RKO (cell line): ENCODE measurements around the gene CAMK2N1.
"Not testable (repeated sequence)": the region's sequence is repeated elsewhere in the genome, so short reads cannot be mapped to it uniquely, and the experiment has no call there.

ENCODE experiments used
- DNase-seq: peaks from one replicate; pipeline ENCODE4 v3.0.0-alpha.2; 2016; ENCODE audit warnings: low spot score

The CAMK2N1 gene

DNA sequence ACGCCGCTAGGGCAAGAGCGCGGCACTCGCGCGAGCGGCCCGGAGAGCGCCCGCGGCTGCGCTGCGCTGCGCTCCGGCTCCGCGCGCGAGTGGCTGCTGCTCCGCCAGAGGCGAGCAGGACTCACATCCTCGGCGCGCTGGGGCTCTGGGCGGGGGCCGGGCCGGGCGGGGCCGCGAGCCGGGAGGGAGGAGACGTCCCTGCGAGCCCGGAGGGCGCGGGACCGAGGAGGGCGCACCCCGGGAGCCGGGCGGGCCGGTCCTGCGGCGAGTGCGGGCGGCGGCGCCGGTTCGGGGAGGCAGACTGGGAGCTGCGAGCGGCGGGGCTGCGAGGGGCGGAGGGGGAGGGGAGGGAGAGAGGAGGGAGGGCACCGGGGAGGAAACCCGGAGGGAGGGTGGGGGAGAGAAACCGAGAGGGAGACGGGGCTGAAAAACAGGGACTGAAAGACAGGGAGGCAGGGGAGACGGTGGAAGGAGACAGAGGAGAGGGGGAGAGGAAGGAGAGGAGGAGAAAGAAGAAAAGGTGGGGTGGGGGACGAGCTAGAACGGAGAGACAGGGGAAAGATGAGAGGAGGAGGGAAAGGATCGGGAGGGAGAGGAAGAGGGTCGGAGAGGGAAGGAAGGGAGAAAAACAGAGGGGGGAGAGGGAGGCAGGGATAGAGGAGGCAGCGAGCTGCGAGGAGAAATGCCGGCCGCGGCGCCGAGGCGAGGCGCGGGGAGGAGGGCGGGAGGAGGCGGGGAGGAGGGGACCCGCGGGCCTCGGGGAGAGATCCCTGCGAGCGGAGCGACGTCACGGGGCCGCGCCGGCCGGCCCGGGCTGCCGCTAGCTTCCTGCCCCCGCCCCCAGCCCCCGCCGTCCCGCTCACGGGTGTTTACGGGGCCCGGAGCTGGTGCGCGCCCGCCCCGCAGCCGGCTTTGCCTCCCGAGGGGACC is at the start of gene CAMK2N1:
Gene CAMK2N1, minus strand, starts transcription at position 684 of the 930 bp plus-strand sequence. CDS start 831 bp downstream, outside the sequence.
- DNase-seq: peak; percentile 68

GRCh38 chr1:20534659-20535417 is 48.8 kb upstream of the CAMK2N1 start:
- DNase-seq: no peak

GRCh38 chr1:20533635-20534034 is 47.6 kb upstream of the CAMK2N1 start:
- DNase-seq: no peak

GRCh38 chr1:20530901-20531300 is 44.9 kb upstream of the CAMK2N1 start:
- DNase-seq: no peak

DNA sequence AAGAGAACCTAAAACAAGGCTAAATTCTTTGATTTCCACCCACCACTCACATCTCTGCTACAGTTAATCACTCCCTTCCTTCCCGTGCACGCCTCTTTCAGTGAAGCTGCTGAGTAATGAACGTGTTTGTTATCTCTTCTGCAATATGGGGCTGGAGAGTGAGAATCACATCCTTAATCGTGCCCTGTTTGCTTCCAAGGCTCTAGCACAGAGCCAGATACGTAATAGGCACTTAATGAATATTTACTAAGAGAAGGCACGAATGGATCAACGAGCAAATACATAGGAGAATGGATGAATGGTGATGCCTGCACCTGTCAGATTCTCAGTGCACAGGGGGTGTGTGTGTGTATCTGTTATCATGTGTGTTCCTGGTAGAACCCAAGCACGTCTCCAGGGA is 44.3 kb upstream of the CAMK2N1 start:
- DNase-seq: no peak

DNA sequence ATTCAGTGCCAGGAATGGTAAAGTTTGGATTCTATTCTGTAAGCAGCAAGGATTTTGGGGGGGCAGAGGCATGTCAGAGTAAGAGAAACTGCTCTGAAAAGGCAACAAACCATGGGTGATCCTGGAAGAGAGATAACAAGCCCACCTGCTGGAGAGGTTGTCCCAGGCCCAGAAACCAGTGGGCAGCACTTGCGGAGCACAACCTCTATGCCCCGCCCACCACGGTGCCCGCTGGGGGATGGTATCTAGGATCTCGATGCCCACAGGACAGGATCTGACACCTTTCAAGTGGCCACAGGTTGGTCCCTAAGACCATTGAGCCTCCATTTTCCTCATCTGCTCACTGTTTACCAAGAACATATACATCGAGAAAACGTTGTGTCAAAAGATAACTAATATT is 42.2 kb upstream of the CAMK2N1 start:
- DNase-seq: no peak

DNA sequence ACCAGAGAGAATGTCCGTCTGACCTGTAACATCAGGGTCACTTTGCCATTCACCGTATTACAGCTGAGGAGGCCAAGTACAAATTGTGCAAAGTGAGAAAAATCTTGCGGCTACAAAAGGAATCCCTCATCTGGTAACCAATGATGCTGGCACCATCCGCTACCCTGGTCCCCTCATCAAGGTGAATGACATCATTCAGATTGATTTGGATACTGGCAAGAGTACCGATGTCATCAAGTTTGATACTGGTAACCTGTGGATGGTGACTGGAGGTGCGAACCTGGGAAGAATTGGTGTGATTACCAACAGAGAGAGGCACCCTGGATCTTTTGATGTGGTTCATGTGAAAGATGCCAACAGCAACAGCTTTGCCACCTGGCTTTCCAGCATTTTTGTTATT is 40.3 kb upstream of the CAMK2N1 start:
- no peak for DNase-seq

DNA sequence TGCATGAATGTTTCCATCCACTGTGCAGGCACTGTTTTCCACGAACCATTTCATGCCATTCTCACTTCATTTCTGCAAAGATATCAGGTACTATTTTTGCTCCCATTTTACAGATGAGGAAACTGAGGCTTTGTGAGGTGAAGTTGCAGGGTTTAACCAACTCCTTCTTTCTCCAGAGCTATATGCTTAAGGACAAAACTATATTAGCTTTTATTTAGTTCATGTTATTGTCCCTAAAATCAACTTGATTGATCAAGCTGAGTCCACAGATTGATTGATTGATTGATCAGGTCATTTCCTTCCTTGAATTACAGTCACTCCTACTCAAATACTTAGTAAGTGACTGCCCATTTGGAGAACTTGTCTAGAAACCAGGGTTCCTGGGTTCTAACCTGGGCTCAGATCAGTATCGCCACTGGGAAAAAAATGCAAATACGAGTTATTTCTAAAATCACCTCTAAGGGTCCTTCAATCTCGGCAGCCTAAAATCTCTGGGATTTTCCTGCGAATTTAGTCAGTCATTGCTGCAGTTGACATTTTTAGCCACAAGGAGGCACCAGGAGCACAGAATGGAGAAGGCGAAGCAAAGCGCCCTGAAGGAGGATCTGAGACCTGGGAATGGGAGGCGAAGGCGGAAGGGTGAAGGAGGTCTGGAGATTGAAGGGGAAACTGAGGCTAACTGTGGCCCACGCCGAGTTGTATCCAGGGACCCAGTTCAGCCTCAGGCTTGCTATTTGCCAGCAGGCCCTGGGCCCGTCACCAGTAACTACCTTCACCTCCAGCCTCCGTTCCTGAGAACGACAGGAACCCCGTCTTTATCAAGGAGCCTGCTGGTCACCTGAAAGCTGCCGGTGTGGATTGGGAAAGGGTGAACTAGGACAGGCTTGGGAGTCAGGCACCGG is 36.2 kb upstream of the CAMK2N1 start:
- DNase-seq: peak; percentile 82

DNA sequence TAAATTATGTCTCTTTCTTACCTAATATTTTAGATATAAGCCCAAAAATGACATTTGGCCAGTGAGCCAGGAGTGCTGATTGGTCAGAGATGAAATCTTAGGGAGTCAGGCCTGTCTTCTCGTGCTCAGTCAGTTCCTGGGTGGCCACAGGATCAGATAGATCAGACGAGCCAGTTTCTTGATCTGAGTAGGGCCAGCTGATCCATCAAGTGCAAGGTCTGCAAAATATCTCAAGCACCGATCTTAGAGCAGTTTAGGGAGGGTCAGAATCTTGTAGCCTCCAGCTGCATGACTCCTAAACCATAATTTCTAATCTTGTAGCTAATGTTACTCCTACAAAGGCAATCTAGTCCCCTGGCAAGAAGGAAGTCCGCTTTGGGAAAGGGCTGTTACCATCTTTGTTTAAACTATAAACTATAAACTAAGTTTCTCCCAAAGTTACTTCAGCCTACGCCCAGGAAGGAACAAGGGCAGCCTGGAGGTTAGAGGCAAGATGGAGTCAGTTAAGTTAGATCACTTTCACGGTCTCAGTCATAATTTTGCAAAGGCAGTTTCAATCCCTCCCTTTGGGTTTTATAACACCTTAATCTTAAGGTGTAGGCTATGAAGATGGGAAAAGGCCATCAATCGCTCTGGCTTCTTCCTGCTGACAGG is 33.7 kb upstream of the CAMK2N1 start:
- DNase-seq: not testable (repeated sequence)

DNA sequence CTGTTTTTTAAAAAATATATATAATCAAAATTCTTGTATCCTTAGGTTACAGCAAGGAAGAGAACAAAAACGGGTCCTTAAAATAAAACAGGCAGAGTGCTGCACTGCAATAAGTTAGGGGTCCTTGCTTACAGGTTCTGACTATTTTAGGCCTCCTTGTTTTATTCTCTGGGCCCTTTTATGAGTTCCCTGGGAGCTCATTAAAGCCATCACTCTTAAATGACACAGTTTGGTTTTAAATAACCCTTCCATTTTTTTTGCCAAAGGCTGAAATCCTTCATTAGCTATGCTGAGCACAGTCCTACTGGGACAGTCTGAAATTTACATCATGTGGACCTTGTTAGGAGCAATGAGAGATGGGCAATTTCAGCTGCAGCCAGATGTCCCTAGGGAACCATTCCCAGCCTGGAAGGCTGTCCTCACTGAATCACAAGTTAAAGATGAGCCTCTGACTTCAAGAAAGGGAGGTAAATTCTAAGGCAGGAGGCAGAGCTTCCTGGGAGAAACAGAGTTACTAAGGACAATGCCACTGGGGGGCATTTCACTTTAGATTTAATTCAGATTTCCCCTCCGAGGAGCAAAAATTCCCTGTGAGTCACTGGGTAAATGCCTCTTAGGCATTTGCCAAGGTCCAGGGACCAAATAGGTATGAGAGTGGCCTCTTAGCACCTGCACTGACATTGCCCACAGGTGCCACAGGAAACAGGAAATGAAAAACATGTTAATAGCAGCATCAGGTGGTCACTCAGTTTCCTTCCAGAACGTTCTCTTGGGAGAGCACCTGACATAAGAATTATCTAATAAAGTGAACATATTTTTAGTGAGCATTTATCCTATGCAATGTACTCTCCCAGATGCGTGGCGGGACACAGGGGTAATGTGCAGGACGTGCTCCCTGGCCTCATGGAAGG is 25.8 kb upstream of the CAMK2N1 start:
- DNase-seq: no peak

DNA sequence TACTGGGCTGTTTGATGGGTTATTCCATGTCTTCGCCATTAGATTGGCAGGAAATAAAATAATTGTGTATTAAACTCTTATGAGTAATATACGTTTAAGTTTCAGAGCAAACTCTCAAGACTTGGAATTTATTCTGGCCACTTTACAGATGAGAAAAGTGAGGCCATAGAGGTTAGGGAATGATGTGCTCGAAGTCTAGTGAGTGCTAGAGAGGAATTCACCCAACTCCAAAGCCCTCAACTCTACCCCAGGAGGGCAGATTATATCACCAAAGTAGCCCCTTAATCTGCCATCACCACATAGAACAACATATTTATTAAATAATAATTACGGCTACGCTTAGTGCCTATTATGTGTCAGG is 22.4 kb upstream of the CAMK2N1 start:
- DNase-seq: no peak

DNA sequence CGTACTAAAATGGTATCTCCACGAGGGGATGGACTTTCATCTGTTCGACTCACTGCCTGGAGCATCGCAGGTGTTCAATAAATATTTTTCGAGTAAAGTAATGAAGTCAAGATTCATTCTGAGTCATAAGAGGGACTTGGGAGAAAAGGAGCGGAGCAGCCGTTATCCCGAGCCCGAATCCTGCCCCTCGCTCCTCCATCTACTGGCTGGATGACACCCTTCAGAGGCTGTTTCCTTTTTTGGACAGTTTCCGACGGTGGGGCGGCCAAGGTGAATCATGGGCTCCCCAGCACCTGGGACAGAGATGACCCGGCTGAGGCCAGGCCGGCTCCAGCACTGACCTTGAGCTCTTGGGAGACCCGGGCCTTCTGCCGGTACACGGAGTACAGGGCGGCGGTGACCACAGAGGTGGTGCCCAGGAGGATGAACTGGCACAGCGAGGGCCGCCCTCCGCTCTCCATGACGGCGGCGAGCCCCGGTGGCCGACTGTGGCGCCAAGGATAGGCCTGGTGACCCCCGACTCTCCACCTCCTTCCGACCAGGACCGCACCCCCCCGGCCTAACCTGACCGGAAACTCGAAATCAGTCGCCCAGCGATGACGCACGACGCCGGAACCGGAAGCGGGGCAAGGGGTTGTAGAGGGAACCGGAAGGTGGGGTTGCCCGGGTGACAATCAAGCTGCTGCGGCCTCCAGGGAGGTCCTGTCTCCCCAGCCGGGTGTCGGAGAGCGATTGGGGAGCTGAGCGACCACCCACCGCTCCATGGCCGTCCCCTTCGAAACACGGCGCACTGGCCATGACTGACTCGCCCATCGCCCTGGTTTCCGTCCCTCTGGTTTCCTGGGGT is 21.8 kb upstream of the CAMK2N1 start, which contains the start of gene MUL1:
Gene MUL1, minus strand, starts transcription at position 588 of the 847 bp plus-strand sequence. Its CDS starts 127 bp downstream, at position 461.
- DNase-seq: peak; percentile 95

DNA sequence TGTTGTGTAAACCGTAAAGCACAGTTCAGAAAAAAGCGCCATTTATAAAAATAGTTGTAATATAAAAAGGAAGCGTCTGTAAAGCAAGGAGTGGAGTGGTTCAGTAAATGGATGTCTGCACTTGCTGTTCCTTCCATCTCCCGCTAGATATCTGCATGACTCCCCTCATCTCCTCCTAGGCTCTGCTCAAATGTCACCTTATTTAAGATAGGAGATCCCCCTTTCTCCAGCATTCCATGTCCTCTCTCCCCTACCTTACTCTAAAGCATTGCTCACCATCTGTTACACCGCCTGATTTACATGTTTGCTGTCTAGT is 21.2 kb upstream of the CAMK2N1 start:
- no peak for DNase-seq

GRCh38 chr1:20505488-20505887 is 19.5 kb upstream of the CAMK2N1 start:
- DNase-seq: no peak

GRCh38 chr1:20500716-20501115 is 14.7 kb upstream of the CAMK2N1 start:
- no peak for DNase-seq

DNA sequence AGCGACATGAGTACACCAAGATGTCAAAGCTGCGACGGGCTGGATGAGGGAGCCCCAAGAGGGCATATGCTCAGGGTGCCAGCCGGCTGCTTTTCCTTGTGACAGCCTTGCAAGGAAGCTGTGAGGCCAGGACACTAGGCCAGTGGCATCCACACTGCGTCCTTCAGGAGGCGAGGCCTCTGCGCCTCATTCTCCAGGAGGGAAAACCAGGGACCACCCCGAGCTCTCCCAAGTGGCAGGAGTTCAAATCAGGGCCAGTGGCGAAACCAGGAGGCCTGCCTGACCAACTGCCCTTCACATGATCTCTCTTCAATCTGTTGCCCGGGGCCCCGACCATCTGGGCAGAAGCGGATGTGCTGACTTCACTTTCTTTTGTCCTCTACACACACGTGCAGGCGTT is 13.7 kb upstream of the CAMK2N1 start:
- no peak for DNase-seq

DNA sequence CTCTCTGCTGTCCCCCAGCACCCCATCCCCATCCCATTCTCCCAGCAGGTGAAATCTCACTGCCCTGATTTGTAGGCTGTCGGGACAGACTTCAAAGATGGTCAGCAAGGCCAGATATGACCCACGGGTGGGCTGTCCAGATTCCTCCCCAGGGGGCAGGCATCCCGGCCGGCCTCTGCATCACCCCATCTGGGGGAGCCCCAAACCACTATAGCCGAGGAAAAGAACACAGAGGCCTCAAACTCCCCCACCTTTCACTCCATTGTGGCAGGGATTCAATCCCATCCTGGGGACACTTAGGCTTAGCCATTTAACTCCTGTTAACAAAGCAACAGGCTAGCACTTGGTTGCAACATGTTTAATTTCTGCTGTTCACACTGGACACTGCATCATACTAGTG is 13.1 kb upstream of the CAMK2N1 start:
- no peak for DNase-seq

DNA sequence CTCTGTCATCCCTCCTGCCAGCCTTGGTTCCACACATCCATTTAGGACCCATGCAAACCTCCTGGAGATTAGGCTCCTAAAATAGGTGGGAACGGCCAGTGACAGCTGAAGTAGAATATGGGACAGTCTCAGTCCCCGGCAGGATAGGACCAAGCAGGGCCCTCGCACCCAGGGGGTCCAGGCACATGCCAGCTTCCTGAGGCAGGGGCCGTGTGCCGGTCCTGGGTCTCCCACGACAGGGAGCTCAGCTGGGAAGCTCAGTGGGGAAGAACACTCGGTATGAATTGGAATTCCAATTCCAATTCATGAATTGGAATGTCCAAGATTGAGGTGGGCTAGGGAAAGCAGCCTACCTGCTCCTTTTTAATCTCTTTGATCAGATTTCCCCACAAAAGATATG is 12.1 kb upstream of the CAMK2N1 start:
- DNase-seq: no peak

GRCh38 chr1:20497506-20497905 is 11.5 kb upstream of the CAMK2N1 start:
- DNase-seq: no peak
